ENCODE results near the gene PTPRK. TPM values are rescaled to one million over a fixed set of nuclear protein-coding genes. Genes with fewer than 3 reads are reported as not detected.

Gene PTPRK
- polyA plus RNA-seq, 3 donors, result 0.01 TPM; not detected in 2

- WGBS (ENCODE audit: insufficient coverage), result 93% methylated on average over 3 of the region's 5 CpGs
- intact Hi-C loops (cut with micrococcal nuclease), result no loop called here
- Mint-ChIP-seq H3K4me3 (no peak overlapping the region), H3K4me1 (no peaks in the 10 kb centered on the region), H3K27ac (no peak overlapping the region), H3K36me3 (no peaks in the 10 kb centered on the region), H3K27me3 (ENCODE audit: low read depth in 3 of 3) (peaks cover 5 to 25% (median 13%) of the 10 kb centered on the region in 3 donors), H3K9me3 (peaks cover 0 to 4% (median 0%) of the 10 kb centered on the region in 7 donors)
- DNase-seq, result no peak
- Histone ChIP-seq H3K36me3 (replicated peaks in 1 of 2; ENCODE audit: control insufficient read depth in 1 of 2, insufficient read depth in 2 of 2, low read length in 2 of 2) (no peaks in the 10 kb centered on the region), H3K79me2 (ENCODE audit: insufficient read depth, low read length) (no peaks in the 10 kb centered on the region), H3K9ac (ENCODE audit: insufficient read depth, low read length, poor library complexity, severe bottlenecking) (no peak overlapping the region), H3K9me3 (replicated peaks in 1 of 2; ENCODE audit: control insufficient read depth in 1 of 2, insufficient read depth in 1 of 2, low read length in 2 of 2) (peaks cover 0 to 1% of the 10 kb centered on the region in 2 donors), H3K27me3 (ENCODE audit: control insufficient read depth in 2 of 2, insufficient read depth in 2 of 2, low read length in 2 of 2) (peaks cover 16 to 18% of the 10 kb centered on the region in 2 donors), H3K4me3 (replicated peaks in 1 of 3; ENCODE audit: low read depth in 2 of 3, low read length in 3 of 3) (no peak overlapping the region), H4K20me1 (ENCODE audit: insufficient read depth, low read length) (no peaks in the 10 kb centered on the region), H3K4me1 (ENCODE audit: control insufficient read depth in 1 of 2, insufficient read depth in 2 of 2, low read length in 2 of 2) (no peaks in the 10 kb centered on the region), H2AFZ (ENCODE audit: insufficient read depth, low read depth, low read length, poor library complexity, severe bottlenecking) (no peak overlapping the region), H3K27ac (ENCODE audit: low read depth in 1 of 2, low read length in 2 of 2) (no peak overlapping the region), H3K4me2 (replicated peaks; ENCODE audit: extremely low read depth, low read length, poor library complexity, severe bottlenecking) (no peak overlapping the region)
- TF ChIP-seq, protein P1, sequence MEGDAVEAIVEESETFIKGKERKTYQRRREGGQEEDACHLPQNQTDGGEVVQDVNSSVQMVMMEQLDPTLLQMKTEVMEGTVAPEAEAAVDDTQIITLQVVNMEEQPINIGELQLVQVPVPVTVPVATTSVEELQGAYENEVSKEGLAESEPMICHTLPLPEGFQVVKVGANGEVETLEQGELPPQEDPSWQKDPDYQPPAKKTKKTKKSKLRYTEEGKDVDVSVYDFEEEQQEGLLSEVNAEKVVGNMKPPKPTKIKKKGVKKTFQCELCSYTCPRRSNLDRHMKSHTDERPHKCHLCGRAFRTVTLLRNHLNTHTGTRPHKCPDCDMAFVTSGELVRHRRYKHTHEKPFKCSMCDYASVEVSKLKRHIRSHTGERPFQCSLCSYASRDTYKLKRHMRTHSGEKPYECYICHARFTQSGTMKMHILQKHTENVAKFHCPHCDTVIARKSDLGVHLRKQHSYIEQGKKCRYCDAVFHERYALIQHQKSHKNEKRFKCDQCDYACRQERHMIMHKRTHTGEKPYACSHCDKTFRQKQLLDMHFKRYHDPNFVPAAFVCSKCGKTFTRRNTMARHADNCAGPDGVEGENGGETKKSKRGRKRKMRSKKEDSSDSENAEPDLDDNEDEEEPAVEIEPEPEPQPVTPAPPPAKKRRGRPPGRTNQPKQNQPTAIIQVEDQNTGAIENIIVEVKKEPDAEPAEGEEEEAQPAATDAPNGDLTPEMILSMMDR (IDR thresholded peaks at IDR 0.05), result no peak
Observed at GRCh38 chr6:128526152-128526914, 5.9 kb upstream of the PTPRK start.

DNA sequence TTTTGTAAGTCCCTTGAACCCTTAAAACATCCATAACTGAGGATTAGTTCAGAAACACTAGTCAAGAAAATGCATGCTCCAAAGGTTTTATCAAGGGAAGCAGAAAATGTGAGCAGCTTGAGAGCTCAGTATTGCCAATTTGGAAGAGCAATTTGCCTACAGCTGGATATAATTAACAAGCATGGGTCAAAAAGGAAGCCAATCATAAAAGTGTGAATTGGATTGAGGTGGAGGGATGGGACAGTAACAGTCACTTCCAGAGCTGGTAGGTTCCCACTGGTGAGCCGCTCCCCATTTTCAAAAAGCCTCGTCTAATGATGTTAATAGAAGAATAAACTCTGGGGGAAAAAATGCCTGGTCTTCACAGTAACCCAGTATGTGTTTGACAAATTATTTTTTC, 5.0 kb upstream of the PTPRK start:
- H3K9ac ChIP-seq (ENCODE audit: insufficient read depth, low read length, poor library complexity, severe bottlenecking), result no peak overlapping the region
- H4K20me1 ChIP-seq (ENCODE audit: insufficient read depth, low read length), result no peaks in the 10 kb centered on the region
- H3K4me1 Mint-ChIP-seq, result peaks cover 6% of the 10 kb centered on the region
- H3K27ac Mint-ChIP-seq, result no peak overlapping the region
- H3K27ac ChIP-seq (ENCODE audit: low read depth in 1 of 2, low read length in 2 of 2), result no peak overlapping the region
- peaks cover 13 to 33% (median 21%) of the 10 kb centered on the region in 3 donors for H3K27me3 Mint-ChIP-seq (ENCODE audit: low read depth in 3 of 3)
- no peak for DNase-seq
- peaks cover 22 to 26% of the 10 kb centered on the region in 2 donors for H3K27me3 ChIP-seq (ENCODE audit: control insufficient read depth in 2 of 2, insufficient read depth in 2 of 2, low read length in 2 of 2)
- WGBS (ENCODE audit: insufficient coverage), result no CpG with 5 or more reads among the region's 2 CpGs
- no peak overlapping the region for H3K4me2 ChIP-seq (replicated peaks; ENCODE audit: extremely low read depth, low read length, poor library complexity, severe bottlenecking)
- H3K4me3 ChIP-seq (replicated peaks in 1 of 3; ENCODE audit: low read depth in 2 of 3, low read length in 3 of 3), result no peak overlapping the region
- peaks cover 0 to 2% of the 10 kb centered on the region in 2 donors for H3K36me3 Mint-ChIP-seq
- no peak overlapping the region for H3K4me3 Mint-ChIP-seq
- intact Hi-C loops (cut with micrococcal nuclease), result no loop called here
- H3K4me1 ChIP-seq (ENCODE audit: control insufficient read depth in 1 of 2, insufficient read depth in 2 of 2, low read length in 2 of 2), result peaks cover 0 to 2% of the 10 kb centered on the region in 2 donors
- TF ChIP-seq, protein P1 (IDR thresholded peaks at IDR 0.05), result no peak
- H3K9me3 ChIP-seq (replicated peaks in 1 of 2; ENCODE audit: control insufficient read depth in 1 of 2, insufficient read depth in 1 of 2, low read length in 2 of 2), result peaks cover 0 to 9% of the 10 kb centered on the region in 2 donors
- no peaks in the 10 kb centered on the region for H3K79me2 ChIP-seq (ENCODE audit: insufficient read depth, low read length)
- no peak overlapping the region for H2AFZ ChIP-seq (ENCODE audit: insufficient read depth, low read depth, low read length, poor library complexity, severe bottlenecking)
- H3K36me3 ChIP-seq (replicated peaks in 1 of 2; ENCODE audit: control insufficient read depth in 1 of 2, insufficient read depth in 2 of 2, low read length in 2 of 2), result no peaks in the 10 kb centered on the region
- peaks cover 0 to 7% (median 2%) of the 10 kb centered on the region in 7 donors for H3K9me3 Mint-ChIP-seq

All from CD14-positive monocyte (primary cell).